Body of pancreas (tissue), 4 donors: ENCODE data around the gene IL1RN.

Experiments
- POLR2A ChIP-seq, 3 donors: fragments of 450-650 bp; IDR thresholded peaks; one replicate each; pipeline ENCODE4 v1.6.1; 2016; ENCODE audit warnings: antibody characterized with exemption in 3 of 3, mild to moderate bottlenecking in 2 of 3
- TF ChIP-seq, protein P1 (sequence below), 7 experiments: fragments of 450-650 bp in 4 of 7; fragments of 200-600 bp in 3 of 7; sonication (generic) in 3 of 7; IDR thresholded peaks; one replicate each; pipeline ENCODE4 v1.5.1; 2016 to 2019; ENCODE audit warnings: antibody characterized with exemption in 7 of 7

DNA sequence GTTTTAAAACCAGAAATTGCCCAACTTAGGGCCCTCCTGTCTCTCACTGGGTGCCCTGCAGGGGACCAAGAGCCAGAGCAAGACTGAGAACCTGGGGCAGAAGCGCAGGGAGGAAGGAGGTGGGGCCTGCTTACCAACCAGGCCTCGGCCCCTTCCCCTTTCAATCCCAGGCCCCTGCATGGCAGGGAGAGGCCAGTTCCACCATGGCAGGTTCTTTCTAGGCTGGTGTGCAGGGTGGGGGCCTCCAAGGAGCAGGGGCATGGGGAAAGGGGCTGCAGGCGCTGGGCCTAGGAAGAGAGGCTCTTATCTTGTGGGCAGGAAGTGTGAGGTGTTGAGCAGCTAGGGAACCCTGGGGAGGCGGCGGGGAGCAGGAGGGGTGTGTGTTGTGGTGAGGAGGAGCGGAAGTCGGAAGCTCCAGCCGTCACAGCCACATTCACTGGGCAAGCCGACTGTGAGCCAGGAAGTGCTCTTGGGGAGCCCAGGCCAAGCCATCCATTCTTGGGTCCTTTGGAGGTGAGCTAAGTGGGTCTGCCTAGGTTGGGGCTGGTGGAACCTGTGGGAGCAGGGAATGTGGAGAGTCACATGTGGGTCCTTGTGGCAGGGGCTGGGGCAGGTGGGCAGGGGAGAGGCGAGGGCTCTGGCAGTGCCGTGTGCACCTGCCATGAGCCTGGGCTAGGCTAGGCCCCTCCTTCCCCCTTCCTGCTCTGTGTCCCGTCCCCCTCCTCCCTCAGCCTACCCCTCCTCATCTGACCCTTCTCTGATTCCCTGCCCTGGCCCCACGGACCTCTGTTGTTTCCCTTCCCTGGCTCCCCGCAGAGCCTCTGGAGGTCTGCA lies 46.4 kb downstream of the IL1RN start, which contains the start of gene PSD4:
- TF ChIP-seq, protein P1, sequence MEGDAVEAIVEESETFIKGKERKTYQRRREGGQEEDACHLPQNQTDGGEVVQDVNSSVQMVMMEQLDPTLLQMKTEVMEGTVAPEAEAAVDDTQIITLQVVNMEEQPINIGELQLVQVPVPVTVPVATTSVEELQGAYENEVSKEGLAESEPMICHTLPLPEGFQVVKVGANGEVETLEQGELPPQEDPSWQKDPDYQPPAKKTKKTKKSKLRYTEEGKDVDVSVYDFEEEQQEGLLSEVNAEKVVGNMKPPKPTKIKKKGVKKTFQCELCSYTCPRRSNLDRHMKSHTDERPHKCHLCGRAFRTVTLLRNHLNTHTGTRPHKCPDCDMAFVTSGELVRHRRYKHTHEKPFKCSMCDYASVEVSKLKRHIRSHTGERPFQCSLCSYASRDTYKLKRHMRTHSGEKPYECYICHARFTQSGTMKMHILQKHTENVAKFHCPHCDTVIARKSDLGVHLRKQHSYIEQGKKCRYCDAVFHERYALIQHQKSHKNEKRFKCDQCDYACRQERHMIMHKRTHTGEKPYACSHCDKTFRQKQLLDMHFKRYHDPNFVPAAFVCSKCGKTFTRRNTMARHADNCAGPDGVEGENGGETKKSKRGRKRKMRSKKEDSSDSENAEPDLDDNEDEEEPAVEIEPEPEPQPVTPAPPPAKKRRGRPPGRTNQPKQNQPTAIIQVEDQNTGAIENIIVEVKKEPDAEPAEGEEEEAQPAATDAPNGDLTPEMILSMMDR (IDR thresholded peaks at IDR 0.05): no peak
- TF ChIP-seq POLR2A (IDR thresholded peaks at IDR 0.05): peak in 1 of 3 donors; percentile 26
